Heart right ventricle (tissue), 16 donors: ENCODE results near the gene STYXL1. TPM values are rescaled to one million over a fixed set of nuclear protein-coding genes. Genes with fewer than 3 reads are reported as not detected.
"Not testable (repeated sequence)": the region's sequence is repeated elsewhere in the genome, so short reads cannot be mapped to it uniquely, and the experiment has no call there.

Experiments used
- ATAC-seq, 8 donors: fragments of 200-7000 bp; cut with Tn5 transposase; one replicate each; pipeline ENCODE4 v1.9.1; 2020; ENCODE audit warnings: mild to moderate bottlenecking in 8 of 8, moderate library complexity in 8 of 8, moderate number of reproducible peaks in 1 of 8
- DNase-seq, 2 donors: peaks; one replicate each; pipeline ENCODE4 v3.0.0-alpha.2; 2020
- H3K27ac ChIP-seq, 10 donors: fragments of 200-600 bp; sonication (generic) in 2 of 10; one replicate each; pipeline versions ENCODE4 v1.5.0 to v1.8.0; 2020 to 2022; ENCODE audit warnings: mild to moderate bottlenecking in 3 of 10
- H3K27me3 ChIP-seq, 7 donors: fragments of 200-600 bp; one replicate each; pipeline ENCODE4 v1.8.0; 2021 to 2022; ENCODE audit warnings: mild to moderate bottlenecking in 2 of 7
- H3K36me3 ChIP-seq, 9 donors: fragments of 200-600 bp; sonication (generic) in 1 of 9; one replicate each; pipeline versions ENCODE4 v1.5.0 to v1.8.0; 2020 to 2022; ENCODE audit warnings: mild to moderate bottlenecking in 2 of 9
- H3K4me1 ChIP-seq, 9 donors: fragments of 200-600 bp; sonication (generic) in 1 of 9; one replicate each; pipeline versions ENCODE4 v1.5.0 to v1.8.0; 2020 to 2022; ENCODE audit warnings: mild to moderate bottlenecking in 4 of 9
- H3K4me3 ChIP-seq, 10 donors: fragments of 200-600 bp; sonication (generic) in 2 of 10; one replicate each; pipeline versions ENCODE4 v1.5.0 to v1.8.0; 2020 to 2022; ENCODE audit warnings: mild to moderate bottlenecking in 7 of 10, moderate library complexity in 2 of 10
- H3K9me3 ChIP-seq, 11 donors: fragments of 200-600 bp in 10 of 11; sonication (generic) in 2 of 11; one replicate each; pipeline versions ENCODE4 v1.5.0 to v1.8.0; 2013 to 2022; ENCODE audit warnings: mild to moderate bottlenecking in 2 of 11, control low read depth in 1 of 11, moderate library complexity in 1 of 11
- CTCF ChIP-seq, 9 donors: fragments of 200-600 bp; sonication (generic) in 2 of 9; IDR thresholded peaks; one replicate each; pipeline versions ENCODE4 v1.5.0 to v1.8.0; 2021 to 2022; ENCODE audit warnings: antibody characterized with exemption in 9 of 9, mild to moderate bottlenecking in 5 of 9, moderate library complexity in 1 of 9
- WGBS, 2 donors: extraction: QIAGEN DNeasy Blood & Tissue Kit; methylation state at CpG; one replicate each; pipeline ENCODE4 v1.1.7; 2013; ENCODE audit warnings: inconsistent platforms in 1 of 2; 5-methylcytosine and 5-hydroxymethylcytosine counted together
- intact Hi-C, 10 donors: fragments of 100-400 bp; cut with DNase I; formaldehyde crosslinking; loops; one replicate each; pipeline versions ENCODE4 v1.11.1 to v1.14.2; 2022
- polyA plus RNA-seq, 2 donors: library from polyadenylated mRNA; stranded (reverse); fragments of 200-250 nt; gene quantifications; one replicate each; pipeline ENCODE4 v1.2.3, GENCODE V29; 2013
- total RNA-seq, 10 donors: library from RNA; stranded (reverse); fragmentation: NEBNext Ultra II Directional in 3 of 10; extraction: Animal tissue kit (Norgen Biotek cat#: 25700) in 3 of 10; gene quantifications; one replicate each; pipeline versions ENCODE4 v1.2.1 to v1.2.4, GENCODE V29; 2021 to 2023
- donor health status: Arrhythmogenic right ventricular cardiomyopathy.
- donor health status: ischemic (EF 13 %, LVEDD 7.1; RV severe dilation, severe dysfunction).
- donor health status: healthy with polysubstance abuse.
- donor health status: DM: no; HTN: yes; CAD: no.
- donor health status: DM: no; HTN: no; CAD: no.
- donor health status: ischemic (EF 25% LVEDD 6.9; RV normal size, moderate dysfunction).
- donor health status: ischemic (EF 25% LVEDD 5.7; RV mildly dilated, moderate dysfunction).
- donor health status: healthy.
- donor health status: DM: yes; HTN: yes; CAD: no.
- donor health status: Ischemic cardiomyopathy.
- donor health status: ischemic (EF 35%, LVEDD 5.7; RV mildly dilated, moderate dysfunction).
- donor health status: nonischemic (EF 11% LVEDD 7.7; RV severe dilation, severe dysfunction).
- donor health status: DM: yes; HTN: yes; CAD: no.
- donor health status: PGD.
- donor health status: ischemic (EF 29% LVEDD 5.4; RV normal size, mild dysfunction).
- donor health status: nonischemic (EF 23%, LVEDD 6.1; RV moderate dilation, normal function).

STYXL1 gene
- total and polyA plus RNA-seq, 12 donors: 11.0 to 53.9 (median 17.7) TPM

- TF ChIP-seq CTCF (IDR thresholded peaks at IDR 0.05): no peak
- Histone ChIP-seq H3K4me3 (no peak overlapping the region), H3K27ac (peak overlapping the region in 1 of 10 donors; percentile 81), H3K4me1 (peaks cover 2 to 63% (median 27%) of the 10 kb centered on the region in 9 donors), H3K36me3 (peaks cover 0 to 98% (median 33%) of the 10 kb centered on the region in 9 donors), H3K9me3 (no peaks in the 10 kb centered on the region), H3K27me3 (no peaks in the 10 kb centered on the region)
- intact Hi-C loops: loop anchor here in 1 of 10 donors (5.0 kb wide), 1 partner anchor 76 kb away; no protein-coding TSS in a partner anchor
- 68 to 70% methylated on average over 7 of the region's 7 CpGs for WGBS, 2 donors
- ATAC-seq (no peak), DNase-seq (no peak)
These were observed 8.4 kb upstream of the STYXL1 start for GRCh38 chr7:76056241-76056640.

- H3K27ac ChIP-seq: peak overlapping the region in 2 of 10 donors; percentile 21 to 53
- DNase-seq: no peak
- peaks cover 0 to 86% (median 19%) of the 10 kb centered on the region in 9 donors for H3K36me3 ChIP-seq
- WGBS, 2 donors: 79 to 81% methylated on average over 18 of the region's 18 CpGs
- peak in 3 of 8 donors; percentile 28 to 61 (median 28) for ATAC-seq
- peaks cover 2 to 70% (median 34%) of the 10 kb centered on the region in 9 donors for H3K4me1 ChIP-seq
- no peaks in the 10 kb centered on the region for H3K27me3 ChIP-seq
- no peak overlapping the region for H3K4me3 ChIP-seq
- H3K9me3 ChIP-seq: no peaks in the 10 kb centered on the region
- TF ChIP-seq CTCF (IDR thresholded peaks at IDR 0.05): no peak
- intact Hi-C loops: loop anchor here in 1 of 10 donors (5.0 kb wide), 1 partner anchor 78 kb away; no protein-coding TSS in a partner anchor
These were observed 6.6 kb upstream of the STYXL1 start for GRCh38 chr7:76054123-76055120.

DNA sequence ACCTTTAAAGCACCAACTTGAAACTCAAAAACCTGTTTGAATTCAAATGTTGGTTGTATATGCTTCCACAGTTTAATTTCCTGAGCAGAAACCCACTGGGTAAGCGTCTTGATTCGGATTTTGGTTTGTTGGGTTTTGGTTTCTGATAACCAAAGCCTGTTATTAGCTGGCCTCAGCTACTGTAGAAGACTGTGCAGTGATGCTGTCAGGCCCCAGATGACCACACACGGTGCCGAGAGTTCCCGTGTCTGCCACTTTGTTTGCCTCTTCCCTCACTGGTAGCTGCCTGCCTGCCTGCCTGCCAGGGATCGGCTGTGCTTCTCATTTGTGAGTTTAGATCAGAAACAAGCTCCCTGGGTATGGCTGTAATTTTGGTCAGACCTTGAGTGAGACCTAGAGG is 5.7 kb upstream of the STYXL1 start:
- peaks cover 2 to 79% (median 41%) of the 10 kb centered on the region in 9 donors for H3K4me1 ChIP-seq
- intact Hi-C loops: no loop called here
- no peak for TF ChIP-seq CTCF (IDR thresholded peaks at IDR 0.05)
- no peaks in the 10 kb centered on the region for H3K27me3 ChIP-seq
- 52 to 71% methylated on average over 6 of the region's 6 CpGs for WGBS, 2 donors
- DNase-seq: no peak
- H3K27ac ChIP-seq: peak overlapping the region in 1 of 10 donors; percentile 34
- ATAC-seq: peak in 1 of 8 donors; percentile 27
- no peaks in the 10 kb centered on the region for H3K9me3 ChIP-seq
- peaks cover 0 to 77% (median 10%) of the 10 kb centered on the region in 9 donors for H3K36me3 ChIP-seq
- no peak overlapping the region for H3K4me3 ChIP-seq

- H3K36me3 ChIP-seq: peaks cover 0 to 69% (median 4%) of the 10 kb centered on the region in 9 donors
- DNase-seq, H3K4me3 ChIP-seq, H3K27me3 ChIP-seq, ATAC-seq, intact Hi-C loops, H3K9me3 ChIP-seq: not testable (repeated sequence)
- peaks cover 2 to 73% (median 39%) of the 10 kb centered on the region in 9 donors for H3K4me1 ChIP-seq
- 88 to 92% methylated on average over 8 of the region's 8 CpGs for WGBS, 2 donors
- H3K27ac ChIP-seq: peak overlapping the region in 1 of 10 donors; percentile 34
These were observed 4.9 kb upstream of the STYXL1 start for GRCh38 chr7:76052681-76053080.
